Parathyroid adenoma (tissue), 2 donors: ENCODE results near the gene STT3B.
A peak's percentile ranks its signal among the peaks of the same experiment; 100 is the strongest.

Experiments
- H2AFZ ChIP-seq: fragments of 300-600 bp; sonication (generic); one replicate; pipeline ENCODE4 v1.7.0; 2017; ENCODE audit warnings: antibody characterized with exemption, mild to moderate bottlenecking
- H3K27ac ChIP-seq: fragments of 300-600 bp; sonication (generic); one replicate; pipeline ENCODE4 v1.7.0; 2017
- H3K27me3 ChIP-seq: fragments of 300-600 bp; sonication (generic); one replicate; pipeline ENCODE4 v1.7.0; 2017; ENCODE audit warnings: low read length; ENCODE audit not compliant: control insufficient read depth, insufficient read depth
- H3K36me3 ChIP-seq: fragments of 300-600 bp; sonication (generic); one replicate; pipeline ENCODE4 v1.7.0; 2017; ENCODE audit warnings: low read length; ENCODE audit not compliant: control insufficient read depth, insufficient read depth
- H3K4me1 ChIP-seq: fragments of 300-600 bp; sonication (generic); one replicate; pipeline ENCODE4 v1.7.0; 2017; ENCODE audit warnings: control low read depth
- H3K4me2 ChIP-seq: fragments of 300-600 bp; sonication (generic); one replicate; pipeline ENCODE4 v1.7.0; 2017; ENCODE audit warnings: low read length
- H3K4me3 ChIP-seq: fragments of 300-600 bp; sonication (generic); one replicate; pipeline ENCODE4 v1.7.0; 2017; ENCODE audit warnings: low read depth, low read length
- H3K79me2 ChIP-seq: fragments of 300-600 bp; sonication (generic); one replicate; pipeline ENCODE4 v1.7.0; 2017; ENCODE audit warnings: control low read depth
- H3K9ac ChIP-seq: fragments of 300-600 bp; sonication (generic); one replicate; pipeline ENCODE4 v1.7.0; 2017; ENCODE audit warnings: mild to moderate bottlenecking
- H3K9me3 ChIP-seq: fragments of 300-600 bp; sonication (generic); one replicate; pipeline ENCODE4 v1.7.0; 2017; ENCODE audit warnings: low read length; ENCODE audit not compliant: control insufficient read depth
- CTCF ChIP-seq: fragments of 300-600 bp; sonication (generic); IDR thresholded peaks from one replicate; pipeline ENCODE4 v1.7.0; 2017; ENCODE audit warnings: antibody characterized with exemption, mild to moderate bottlenecking
- donor health status: primary hyperparathyroidism.

Gene STT3B

GRCh38 chr3:31532587-31533168, at the start of gene STT3B:
Gene STT3B, plus strand, starts transcription at chr3:31532925. Its CDS starts 74 bp downstream, at chr3:31532999.
- Histone ChIP-seq H3K9me3 (no peaks in the 10 kb centered on the region), H3K27me3 (no peaks in the 10 kb centered on the region), H2AFZ (peak within 1 kb of the TSS; percentile 79), H3K79me2 (peaks cover 28% of the 10 kb centered on the region), H3K36me3 (no peaks in the 10 kb centered on the region), H3K9ac (peak within 1 kb of the TSS; percentile 30), H3K4me3 (peak within 1 kb of the TSS; percentile 89), H3K4me1 (peaks cover 5% of the 10 kb centered on the region), H3K27ac (peak within 1 kb of the TSS; percentile 96), H3K4me2 (peak within 1 kb of the TSS; percentile 98)
- TF ChIP-seq CTCF, result peak; percentile 5

DNA sequence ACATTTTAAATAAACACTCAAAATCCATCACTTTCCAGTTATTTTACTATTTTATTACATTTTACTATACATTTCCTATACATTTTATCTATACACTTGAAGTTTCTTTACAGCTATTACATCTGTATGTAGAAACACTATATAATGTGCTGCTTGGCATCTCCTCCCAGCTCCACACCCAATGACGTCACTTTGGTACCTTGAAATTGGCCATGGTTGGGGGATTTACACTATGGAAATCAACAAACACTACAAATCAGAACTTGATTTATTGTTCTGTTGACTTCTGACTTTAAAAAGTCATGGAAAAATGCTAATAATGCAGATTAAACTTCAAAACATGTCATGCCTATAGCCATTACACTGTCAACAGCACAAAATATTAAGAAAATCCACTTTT, 48.9 kb upstream of the STT3B start:
- no peaks in the 10 kb centered on the region for H3K27me3 ChIP-seq
- no peak overlapping the region for H2AFZ ChIP-seq
- no peak overlapping the region for H3K4me3 ChIP-seq
- no peak overlapping the region for H3K9ac ChIP-seq
- peaks cover 15% of the 10 kb centered on the region for H3K4me1 ChIP-seq
- H3K9me3 ChIP-seq, result no peaks in the 10 kb centered on the region
- no peaks in the 10 kb centered on the region for H3K36me3 ChIP-seq
- H3K79me2 ChIP-seq, result no peaks in the 10 kb centered on the region
- H3K4me2 ChIP-seq, result no peak overlapping the region
- no peak for TF ChIP-seq CTCF
- no peak overlapping the region for H3K27ac ChIP-seq

GRCh38 chr3:31485196-31485595, 47.5 kb upstream of the STT3B start:
- Histone ChIP-seq H3K27me3 (no peaks in the 10 kb centered on the region), H2AFZ (peak overlapping the region; percentile 40), H3K27ac (no peak overlapping the region), H3K9ac (no peak overlapping the region), H3K4me1 (peaks cover 15% of the 10 kb centered on the region), H3K79me2 (no peaks in the 10 kb centered on the region), H3K36me3 (no peaks in the 10 kb centered on the region), H3K9me3 (no peaks in the 10 kb centered on the region), H3K4me2 (no peak overlapping the region), H3K4me3 (no peak overlapping the region)
- TF ChIP-seq CTCF, result no peak

- no peak for TF ChIP-seq CTCF
- Histone ChIP-seq H3K36me3 (no peaks in the 10 kb centered on the region), H3K4me2 (no peak overlapping the region), H3K4me1 (peaks cover 15% of the 10 kb centered on the region), H3K27me3 (no peaks in the 10 kb centered on the region), H3K27ac (no peak overlapping the region), H3K9ac (no peak overlapping the region), H3K4me3 (no peak overlapping the region), H2AFZ (no peak overlapping the region), H3K9me3 (no peaks in the 10 kb centered on the region), H3K79me2 (no peaks in the 10 kb centered on the region)
These were observed 45.7 kb upstream of the STT3B start for GRCh38 chr3:31486865-31487533.
